Measurements from ENCODE around the gene GCNA.

GRCh38 chrX:71604141-71604540, 25.9 kb downstream of the GCNA start:
- TF ChIP-seq CTCF (IDR thresholded peaks at IDR 0.05 in 2 of 3, conservative IDR thresholded peaks at IDR 0.05 in 1 of 3; ENCODE audit: borderline replicate concordance in 1 of 3, insufficient read depth in 1 of 3, low read depth in 2 of 3, low read length in 2 of 3) (no peak), EZH2 (IDR thresholded peaks at IDR 0.05) (no peak), MAX (IDR thresholded peaks at IDR 0.05) (no peak), EZH2phosphoT487 (IDR thresholded peaks at IDR 0.05; ENCODE audit: borderline replicate concordance) (no peak), REST (IDR thresholded peaks at IDR 0.05; ENCODE audit: low read depth) (no peak), SRF (IDR thresholded peaks at IDR 0.05; ENCODE audit: low read depth) (no peak), POLR2A (IDR thresholded peaks at IDR 0.05; ENCODE audit: borderline replicate concordance, extremely low read depth, insufficient read depth, insufficient read length) (no peak)

Data from HCT116 (cell line).